CD4-positive, alpha-beta T cell treated with Interleukin-15 for 1 hour (primary cell): ENCODE results near the gene DEUP1.
"Not testable (repeated sequence)": the region's sequence is repeated elsewhere in the genome, so short reads cannot be mapped to it uniquely, and the experiment has no call there.

Experiments used
- DNase-seq: peaks from one replicate; pipeline ENCODE4 v3.0.0-alpha.2; 2020

Gene DEUP1

GRCh38 chr11:93361435-93361834 lies 30.9 kb downstream of the DEUP1 start:
- no peak for DNase-seq

DNA sequence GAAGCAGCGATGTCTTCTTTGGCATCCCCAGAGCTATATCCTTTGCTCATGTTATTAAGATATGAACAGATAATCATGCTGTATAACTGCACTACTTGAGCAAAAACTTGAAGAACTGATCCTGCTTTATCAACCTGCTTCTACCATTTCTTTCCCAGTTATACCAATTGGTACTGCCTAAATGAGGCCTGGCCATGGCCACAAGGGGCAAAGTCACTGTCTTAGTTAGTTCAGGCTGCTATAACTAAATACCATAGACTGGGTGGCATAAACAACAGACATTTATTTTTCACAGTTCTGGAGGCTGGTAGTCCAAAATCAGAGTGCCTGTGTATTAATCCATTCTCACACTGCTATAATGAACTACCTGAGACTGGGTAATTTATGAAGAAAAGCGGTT lies 37.5 kb downstream of the DEUP1 start:
- DNase-seq, result no peak

GRCh38 chr11:93370260-93370659 lies 39.7 kb downstream of the DEUP1 start:
- DNase-seq, result no peak

DNA sequence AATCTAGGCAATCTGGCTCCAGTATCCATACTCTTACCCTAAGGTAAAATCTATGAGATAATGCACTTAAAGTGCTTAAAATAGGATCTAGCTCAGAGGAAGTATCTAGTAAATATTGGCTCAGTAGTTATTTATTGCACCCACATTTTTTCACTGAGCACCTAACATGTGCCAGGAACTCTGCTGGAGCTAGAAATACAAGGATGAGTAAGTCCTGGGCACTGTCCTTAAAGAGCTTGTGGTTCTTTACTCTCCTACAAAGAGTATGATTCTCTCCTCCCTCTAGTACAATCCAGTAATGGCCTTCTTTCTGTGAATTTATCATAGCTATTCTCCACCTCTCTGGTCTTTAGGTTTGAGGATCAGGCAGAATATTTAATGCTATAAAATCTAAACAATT lies 59.2 kb downstream of the DEUP1 start:
- no peak for DNase-seq

DNA sequence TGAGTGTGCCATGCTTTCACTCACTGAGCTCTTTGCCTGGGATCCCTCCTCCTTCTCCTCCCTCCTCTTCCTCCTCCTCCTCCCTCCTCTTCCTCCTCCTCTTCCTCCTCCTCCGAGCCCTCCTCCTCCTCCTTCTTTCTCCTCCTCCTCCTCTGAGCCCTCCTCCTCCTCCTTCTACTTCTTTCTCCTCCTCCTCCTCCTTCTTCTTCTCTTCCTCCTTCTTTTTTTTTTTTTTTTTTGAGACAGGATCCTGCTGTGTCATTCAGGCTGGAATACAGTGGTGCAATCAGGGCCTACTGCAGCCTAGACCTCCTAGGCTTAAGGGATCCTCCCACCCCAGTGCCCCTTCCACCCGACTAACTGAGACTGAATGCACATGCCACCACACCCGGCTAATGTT lies 62.3 kb downstream of the DEUP1 start:
- DNase-seq, result no peak

- no peak for DNase-seq
Observed at GRCh38 chr11:93393386-93393785, 62.8 kb downstream of the DEUP1 start.

DNA sequence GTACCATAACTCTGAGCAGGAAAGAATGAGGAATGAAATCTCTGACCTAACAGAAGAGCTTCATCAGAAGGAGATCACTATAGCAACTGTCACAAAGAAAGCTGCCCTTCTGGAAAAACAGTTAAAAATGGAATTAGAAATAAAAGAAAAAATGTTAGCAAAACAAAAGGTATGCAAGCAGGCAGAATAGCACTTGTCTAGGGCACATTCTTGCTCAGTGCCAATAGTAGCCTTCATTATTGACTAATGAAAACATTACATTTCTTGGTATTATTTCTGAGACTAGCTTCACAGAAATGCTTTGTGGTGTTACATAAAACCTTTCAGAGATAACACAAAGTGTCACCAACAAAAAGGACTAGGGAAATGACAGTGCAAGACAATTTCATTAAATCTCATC lies 63.9 kb downstream of the DEUP1 start:
- DNase-seq, result no peak

DNA sequence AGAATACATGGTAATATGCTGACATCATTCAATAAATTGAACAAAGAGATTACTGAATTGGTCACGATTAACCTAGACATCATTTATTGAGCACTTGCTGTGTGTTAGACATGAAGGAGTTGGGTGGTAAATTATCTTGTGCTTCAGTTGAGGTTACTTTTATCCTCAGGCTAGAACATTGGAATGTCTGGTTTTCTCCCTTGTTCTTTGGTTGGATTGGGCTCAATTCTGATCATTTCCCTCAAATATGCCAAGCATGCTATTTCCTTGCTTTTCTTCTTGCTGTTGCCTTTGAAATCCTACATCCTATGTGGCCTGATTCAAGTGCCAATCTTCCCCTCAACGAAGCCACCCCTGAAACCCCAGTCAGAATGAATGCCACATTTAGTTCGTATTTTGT lies 65.8 kb downstream of the DEUP1 start:
- no peak for DNase-seq

DNA sequence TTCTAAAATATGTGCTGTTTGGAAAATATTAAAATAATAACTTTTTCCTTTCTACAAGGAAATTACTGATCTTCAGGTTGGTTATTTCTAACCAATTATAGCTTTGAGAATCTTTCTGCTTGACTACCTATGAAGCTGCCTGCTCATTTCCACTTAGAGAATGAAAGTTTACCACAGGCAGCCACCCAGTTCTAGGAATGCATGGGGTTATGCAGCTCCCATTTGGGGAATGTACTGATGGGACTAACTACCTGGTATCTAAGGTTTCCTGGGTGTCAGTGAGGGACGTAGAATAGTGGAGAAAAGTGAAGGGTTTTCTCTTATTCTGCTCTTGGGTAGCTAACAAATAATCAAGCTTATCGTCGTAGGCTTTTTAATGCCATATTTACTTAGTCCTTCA lies 73.4 kb downstream of the DEUP1 start:
- DNase-seq, result no peak

DNA sequence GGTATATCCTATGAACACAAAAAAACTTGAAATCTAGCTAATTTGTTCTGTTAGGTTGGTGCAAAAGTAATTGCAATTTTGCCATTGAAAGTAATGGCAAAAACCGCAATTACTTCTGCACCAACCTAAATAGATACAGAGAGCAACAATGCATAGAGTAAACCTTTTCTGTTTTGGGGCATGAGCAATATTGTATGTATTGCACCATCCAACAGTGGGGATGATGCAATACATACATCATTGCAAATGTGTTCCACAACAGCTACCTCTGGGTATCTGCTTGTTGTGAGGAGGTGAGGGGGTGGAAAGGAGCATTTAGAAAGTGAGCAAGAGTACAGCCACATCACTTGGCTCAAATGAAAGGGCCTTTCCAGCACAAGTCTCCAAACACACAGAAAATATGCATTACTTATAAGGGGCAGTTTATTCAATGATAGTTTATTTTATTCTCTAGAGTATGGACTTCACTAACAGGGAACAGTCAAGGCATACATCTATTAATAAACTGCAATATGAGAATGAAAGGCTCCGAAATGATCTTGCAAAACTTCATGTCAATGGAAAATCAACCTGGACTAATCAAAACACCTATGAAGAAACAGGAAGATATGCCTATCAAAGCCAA lies 77.3 kb downstream of the DEUP1 start:
- no peak for DNase-seq

DNA sequence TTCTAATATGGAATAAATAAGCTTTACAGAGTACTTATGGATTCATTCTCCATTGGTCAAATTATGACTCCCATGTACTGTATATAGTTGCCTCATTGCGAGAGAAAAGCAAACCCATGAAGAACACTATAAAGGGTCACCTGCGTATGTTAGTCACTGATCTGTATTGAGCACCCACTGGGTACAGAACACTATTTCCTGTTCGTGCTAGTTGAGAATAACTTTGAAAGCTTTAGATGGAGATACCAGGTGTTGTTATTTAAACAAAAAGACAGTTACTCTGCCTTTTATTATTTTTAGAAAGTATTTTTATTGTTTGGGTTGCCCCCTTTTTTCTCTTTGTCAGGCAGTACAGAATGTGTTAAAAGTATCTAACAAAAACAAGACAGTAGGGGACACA lies 79.9 kb downstream of the DEUP1 start:
- no peak for DNase-seq

- no peak for DNase-seq
Observed at GRCh38 chr11:93411705-93412104, 81.2 kb downstream of the DEUP1 start.

DNA sequence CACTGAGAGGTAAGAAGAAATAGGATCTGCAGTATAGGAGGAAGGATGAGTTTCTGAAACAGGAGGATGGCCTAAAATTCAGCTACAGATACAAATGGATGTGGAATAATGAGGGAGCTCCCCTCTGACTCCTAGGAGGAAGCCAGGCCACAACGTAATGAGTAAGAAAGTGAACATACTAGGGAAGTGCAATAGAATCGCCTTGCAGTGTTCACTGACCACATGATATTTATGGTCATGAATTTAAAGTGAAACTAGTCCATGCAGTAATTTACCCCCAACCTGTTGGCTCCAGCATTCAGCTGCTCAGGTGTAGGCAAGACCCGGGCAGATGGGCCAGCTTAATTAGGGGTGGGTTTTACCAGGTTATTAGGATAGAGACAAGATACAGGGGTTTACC lies 101.7 kb downstream of the DEUP1 start:
- DNase-seq, result no peak

DNA sequence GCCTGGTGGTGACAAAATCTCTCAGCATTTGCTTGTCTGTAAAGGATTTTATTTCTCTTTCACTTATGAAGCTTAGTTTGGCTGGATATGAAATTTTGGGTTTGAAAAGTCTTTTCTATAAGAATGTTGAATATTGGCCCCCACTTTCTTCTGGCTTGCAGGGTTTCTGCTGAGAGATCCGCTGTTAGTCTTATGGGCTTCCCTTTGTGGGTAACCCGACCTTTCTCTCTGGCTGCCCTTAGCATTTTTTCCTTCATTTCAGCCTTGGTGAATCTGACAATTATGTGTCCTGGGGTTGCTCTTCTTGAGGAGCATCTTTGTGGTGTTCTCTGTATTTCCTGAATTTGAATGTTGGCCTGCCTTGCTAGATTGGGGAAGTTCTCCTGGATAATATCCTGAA lies 112.7 kb downstream of the DEUP1 start:
- DNase-seq, result not testable (repeated sequence)

GRCh38 chr11:93444617-93445073 lies 114.1 kb downstream of the DEUP1 start:
- no peak for DNase-seq

DNA sequence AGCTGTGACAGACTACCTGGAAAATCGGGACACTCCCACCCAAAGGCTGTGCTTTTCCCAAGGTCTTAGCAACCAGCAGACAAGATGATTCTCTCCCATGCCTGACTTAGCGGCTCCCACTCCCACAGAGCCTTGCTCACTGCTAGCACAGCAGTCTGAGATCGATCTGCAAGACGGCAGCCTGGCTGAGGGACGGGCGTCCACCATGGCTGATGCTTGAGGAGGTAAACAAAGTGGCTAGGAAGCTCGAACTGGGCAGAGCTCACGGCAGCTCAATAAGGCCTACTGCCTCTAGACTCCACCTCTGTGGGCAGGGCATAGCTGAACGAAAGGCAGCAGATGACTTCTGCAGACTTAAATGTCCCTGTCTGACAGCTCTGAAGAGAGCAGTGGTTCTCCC lies 127.7 kb downstream of the DEUP1 start:
- DNase-seq, result no peak

DNA sequence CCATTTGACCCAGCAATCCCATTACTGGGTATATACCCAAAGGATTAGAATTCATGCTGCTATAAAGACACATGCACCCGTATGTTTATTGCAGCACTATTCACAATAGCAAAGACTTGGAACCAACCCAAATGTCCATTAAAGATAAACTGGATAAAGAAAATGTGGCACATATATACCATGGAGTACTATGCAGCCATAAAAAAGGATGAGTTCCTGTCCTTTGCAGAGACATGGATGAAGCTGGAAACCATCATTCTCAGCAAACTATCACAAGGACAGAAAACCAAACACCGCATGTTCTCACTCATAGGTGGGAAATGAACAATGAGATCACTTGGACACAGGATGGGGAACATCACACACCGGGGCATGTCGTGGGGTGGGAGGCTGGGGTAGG lies 133.1 kb downstream of the DEUP1 start:
- not testable (repeated sequence) for DNase-seq

- no peak for DNase-seq
Observed at GRCh38 chr11:93464927-93465540, 134.5 kb downstream of the DEUP1 start.

- DNase-seq, result no peak
Observed at GRCh38 chr11:93467054-93467453, 136.5 kb downstream of the DEUP1 start.

GRCh38 chr11:93468290-93468689 lies 137.7 kb downstream of the DEUP1 start:
- no peak for DNase-seq

- DNase-seq, result no peak
Observed at GRCh38 chr11:93474123-93474522, 143.6 kb downstream of the DEUP1 start.

GRCh38 chr11:93476796-93477195 lies 146.3 kb downstream of the DEUP1 start:
- no peak for DNase-seq

DNA sequence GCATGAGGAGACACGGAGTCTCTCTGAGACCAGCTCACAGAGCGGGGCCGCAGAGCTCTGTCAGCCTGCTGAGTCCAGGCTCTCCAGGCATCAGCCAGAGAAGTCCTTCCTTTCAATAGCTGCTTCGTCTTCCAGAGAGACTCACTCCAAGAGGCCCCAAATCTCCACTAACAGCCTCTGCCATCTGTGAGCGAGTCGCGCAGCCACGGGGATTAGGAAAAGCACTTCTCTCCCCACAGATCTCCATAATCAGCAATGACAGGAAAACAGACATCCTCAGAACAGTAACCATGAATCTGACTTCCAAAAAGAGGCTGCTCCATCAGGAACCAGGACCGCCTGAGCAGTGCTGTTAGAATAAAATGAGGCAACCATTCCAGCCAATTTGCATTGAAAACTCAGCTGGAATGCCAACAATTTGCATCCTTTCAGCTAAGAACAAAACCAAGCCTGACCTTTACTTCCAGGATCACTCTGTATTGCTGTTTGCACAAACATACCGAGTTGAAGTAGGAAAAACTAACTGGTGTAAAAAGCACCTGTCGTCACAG lies 147.2 kb downstream of the DEUP1 start:
- DNase-seq, result no peak

- no peak for DNase-seq
Observed at GRCh38 chr11:93478841-93479240, 148.3 kb downstream of the DEUP1 start.

- DNase-seq, result no peak
Observed at GRCh38 chr11:93480256-93480655, 149.7 kb downstream of the DEUP1 start.
